Prostate gland (tissue), 2 donors: ENCODE data around the gene HSPB1.
A peak's percentile ranks its signal among the peaks of the same experiment; 100 is the strongest.

Experiments
- POLR2A ChIP-seq: fragments of 450-650 bp; IDR thresholded peaks from one replicate; pipeline ENCODE4 v1.6.1; 2016; ENCODE audit warnings: antibody characterized with exemption, mild to moderate bottlenecking
- TF ChIP-seq, protein P1 (sequence below), 4 experiments: fragments of 200-600 bp in 2 of 4; fragments of 450-650 bp in 2 of 4; sonication (generic) in 2 of 4; IDR thresholded peaks; 1 replicate in 3 of 4; 2 replicates in 1 of 4; pipeline ENCODE4 v1.5.1; 2016 to 2019; ENCODE audit warnings: antibody characterized with exemption in 4 of 4, mild to moderate bottlenecking in 2 of 4, moderate library complexity in 2 of 4

DNA sequence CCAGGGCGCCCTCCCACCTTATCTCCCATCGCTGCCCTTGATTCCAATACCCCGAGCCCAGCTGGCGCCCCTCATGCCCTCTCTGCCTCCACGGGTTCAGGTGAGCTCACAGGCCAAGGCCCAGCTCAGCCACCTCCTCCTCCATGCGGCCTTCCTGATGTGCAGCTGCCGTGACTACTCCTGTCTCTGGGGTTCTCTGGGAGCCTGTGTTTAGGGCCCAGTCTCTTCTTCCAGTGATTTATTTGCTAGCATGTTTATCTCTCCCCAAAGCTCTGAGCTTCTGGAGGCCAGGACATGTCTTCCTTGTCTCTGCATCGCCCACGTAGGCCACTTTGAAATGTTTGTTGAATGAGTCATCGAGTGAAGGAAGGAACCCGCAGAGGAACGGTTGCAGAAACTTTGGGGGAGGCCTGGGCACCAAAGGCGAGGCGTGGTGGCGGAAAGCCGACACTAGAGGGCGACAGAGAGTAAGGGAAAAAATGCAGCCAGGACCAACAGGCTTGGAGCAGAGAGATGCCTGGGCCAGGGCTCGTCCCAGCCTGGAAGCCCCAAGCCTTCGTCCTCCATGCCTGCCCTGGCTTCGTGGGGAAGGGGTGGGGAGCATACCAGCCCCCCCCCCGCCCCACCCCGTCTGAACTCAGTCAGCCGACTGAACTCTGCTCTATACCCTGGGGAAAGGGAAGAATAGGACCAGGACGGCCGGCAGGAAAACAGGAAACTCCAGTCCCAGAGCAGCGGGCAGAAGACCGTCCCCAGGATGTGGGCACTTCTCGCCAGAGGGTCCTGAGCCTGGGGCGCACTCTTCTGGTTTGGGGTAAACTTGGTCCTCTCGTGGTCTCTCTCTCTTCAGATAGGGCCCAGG lies 10.9 kb upstream of the HSPB1 start:
- TF ChIP-seq POLR2A: peak; percentile 6
- TF ChIP-seq, protein P1, sequence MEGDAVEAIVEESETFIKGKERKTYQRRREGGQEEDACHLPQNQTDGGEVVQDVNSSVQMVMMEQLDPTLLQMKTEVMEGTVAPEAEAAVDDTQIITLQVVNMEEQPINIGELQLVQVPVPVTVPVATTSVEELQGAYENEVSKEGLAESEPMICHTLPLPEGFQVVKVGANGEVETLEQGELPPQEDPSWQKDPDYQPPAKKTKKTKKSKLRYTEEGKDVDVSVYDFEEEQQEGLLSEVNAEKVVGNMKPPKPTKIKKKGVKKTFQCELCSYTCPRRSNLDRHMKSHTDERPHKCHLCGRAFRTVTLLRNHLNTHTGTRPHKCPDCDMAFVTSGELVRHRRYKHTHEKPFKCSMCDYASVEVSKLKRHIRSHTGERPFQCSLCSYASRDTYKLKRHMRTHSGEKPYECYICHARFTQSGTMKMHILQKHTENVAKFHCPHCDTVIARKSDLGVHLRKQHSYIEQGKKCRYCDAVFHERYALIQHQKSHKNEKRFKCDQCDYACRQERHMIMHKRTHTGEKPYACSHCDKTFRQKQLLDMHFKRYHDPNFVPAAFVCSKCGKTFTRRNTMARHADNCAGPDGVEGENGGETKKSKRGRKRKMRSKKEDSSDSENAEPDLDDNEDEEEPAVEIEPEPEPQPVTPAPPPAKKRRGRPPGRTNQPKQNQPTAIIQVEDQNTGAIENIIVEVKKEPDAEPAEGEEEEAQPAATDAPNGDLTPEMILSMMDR (IDR thresholded peaks at IDR 0.05): peak; percentile 98 to 100 (median 99)
